HFF-Myc (cell line): ENCODE measurements around the gene TCFL5.

Source experiments
- DNase-seq: peaks from one replicate; pipeline ENCODE4 v3.0.0-alpha.2; 2011; ENCODE audit warnings: low read depth; ENCODE audit errors: extremely low read depth
- H3K4me3 ChIP-seq: replicated peaks from 2 replicates; pipeline ENCODE4 v1.5.1; 2011; ENCODE audit warnings: low read depth, mild to moderate bottlenecking, control low read depth, low read length
- TF ChIP-seq, protein P1 (sequence below): IDR thresholded peaks from 2 replicates; pipeline ENCODE4 v1.5.1; 2012; ENCODE audit warnings: mild to moderate bottlenecking, low read depth, low read length, control low read depth; ENCODE audit errors: missing control alignments

The TCFL5 gene

DNA sequence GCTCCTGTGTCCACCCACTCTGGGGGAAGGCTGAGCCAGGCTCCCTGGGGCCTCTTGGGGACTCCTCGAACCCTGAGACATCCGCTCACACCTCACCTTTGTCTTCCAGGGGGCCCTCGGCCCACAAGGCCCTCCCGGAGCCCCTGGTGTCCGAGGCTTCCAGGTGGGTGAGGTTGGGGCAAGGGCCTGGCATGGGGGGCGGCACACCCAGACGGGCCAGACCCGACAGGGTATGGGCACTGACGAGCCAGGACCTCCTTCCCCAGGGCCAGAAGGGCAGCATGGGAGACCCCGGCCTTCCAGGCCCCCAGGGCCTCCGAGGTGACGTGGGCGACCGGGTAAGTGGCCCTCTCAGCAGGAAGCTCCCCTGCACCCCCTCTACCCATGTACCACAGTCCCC lies 31.4 kb downstream of the TCFL5 start:
- H3K4me3 ChIP-seq: no peak overlapping the region
- DNase-seq: no peak
- TF ChIP-seq, protein P1, sequence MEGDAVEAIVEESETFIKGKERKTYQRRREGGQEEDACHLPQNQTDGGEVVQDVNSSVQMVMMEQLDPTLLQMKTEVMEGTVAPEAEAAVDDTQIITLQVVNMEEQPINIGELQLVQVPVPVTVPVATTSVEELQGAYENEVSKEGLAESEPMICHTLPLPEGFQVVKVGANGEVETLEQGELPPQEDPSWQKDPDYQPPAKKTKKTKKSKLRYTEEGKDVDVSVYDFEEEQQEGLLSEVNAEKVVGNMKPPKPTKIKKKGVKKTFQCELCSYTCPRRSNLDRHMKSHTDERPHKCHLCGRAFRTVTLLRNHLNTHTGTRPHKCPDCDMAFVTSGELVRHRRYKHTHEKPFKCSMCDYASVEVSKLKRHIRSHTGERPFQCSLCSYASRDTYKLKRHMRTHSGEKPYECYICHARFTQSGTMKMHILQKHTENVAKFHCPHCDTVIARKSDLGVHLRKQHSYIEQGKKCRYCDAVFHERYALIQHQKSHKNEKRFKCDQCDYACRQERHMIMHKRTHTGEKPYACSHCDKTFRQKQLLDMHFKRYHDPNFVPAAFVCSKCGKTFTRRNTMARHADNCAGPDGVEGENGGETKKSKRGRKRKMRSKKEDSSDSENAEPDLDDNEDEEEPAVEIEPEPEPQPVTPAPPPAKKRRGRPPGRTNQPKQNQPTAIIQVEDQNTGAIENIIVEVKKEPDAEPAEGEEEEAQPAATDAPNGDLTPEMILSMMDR: no peak

DNA sequence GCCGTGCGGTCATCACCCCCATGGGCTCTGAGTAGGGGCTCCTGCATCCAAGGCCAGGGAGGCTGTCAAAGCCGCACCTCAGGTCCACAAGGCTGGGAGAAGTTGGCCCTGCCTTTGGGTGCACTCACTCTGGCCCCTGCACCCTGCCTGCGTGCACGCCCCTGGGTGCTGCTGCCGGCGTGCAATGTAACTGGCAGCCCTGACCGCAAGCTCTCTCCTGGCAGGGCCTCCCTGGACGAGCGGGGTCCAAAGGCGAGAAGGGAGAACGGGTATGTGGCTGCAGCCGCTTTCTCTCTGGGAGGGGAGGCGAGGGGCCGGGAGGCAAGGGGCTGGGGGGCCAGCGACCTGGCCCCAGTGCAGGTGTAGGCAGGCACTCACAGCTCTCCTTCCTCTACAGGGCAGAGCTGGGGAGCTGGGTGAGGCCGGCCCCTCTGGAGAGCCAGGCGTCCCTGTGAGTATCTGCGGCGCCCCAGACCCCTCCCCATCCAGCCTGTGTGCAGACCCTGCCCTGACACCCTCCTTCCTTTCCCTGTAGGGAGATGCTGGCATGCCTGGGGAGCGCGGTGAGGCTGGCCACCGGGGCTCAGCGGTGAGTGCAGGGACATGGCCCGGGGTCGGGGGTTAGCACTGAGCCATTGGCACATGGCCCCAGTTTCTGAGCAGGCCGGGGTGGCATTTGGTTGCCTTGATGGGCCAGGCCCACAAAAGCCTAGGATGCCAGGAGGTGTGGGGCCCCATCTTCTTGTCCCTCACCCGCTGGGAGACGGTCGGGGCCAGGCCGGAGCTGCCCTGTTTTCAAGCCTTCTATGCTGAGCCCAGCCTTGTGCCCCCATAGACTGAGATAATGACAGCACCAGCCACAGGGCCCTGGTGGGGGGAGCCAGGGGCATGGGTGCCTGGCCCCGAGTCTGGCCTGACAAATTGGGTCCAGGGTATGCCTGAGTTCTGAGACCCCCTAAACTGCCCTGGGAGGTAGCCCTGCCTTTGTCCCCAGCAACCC lies 32.1 kb downstream of the TCFL5 start:
- DNase-seq: no peak
- H3K4me3 ChIP-seq: no peak overlapping the region
- TF ChIP-seq, protein P1: no peak

DNA sequence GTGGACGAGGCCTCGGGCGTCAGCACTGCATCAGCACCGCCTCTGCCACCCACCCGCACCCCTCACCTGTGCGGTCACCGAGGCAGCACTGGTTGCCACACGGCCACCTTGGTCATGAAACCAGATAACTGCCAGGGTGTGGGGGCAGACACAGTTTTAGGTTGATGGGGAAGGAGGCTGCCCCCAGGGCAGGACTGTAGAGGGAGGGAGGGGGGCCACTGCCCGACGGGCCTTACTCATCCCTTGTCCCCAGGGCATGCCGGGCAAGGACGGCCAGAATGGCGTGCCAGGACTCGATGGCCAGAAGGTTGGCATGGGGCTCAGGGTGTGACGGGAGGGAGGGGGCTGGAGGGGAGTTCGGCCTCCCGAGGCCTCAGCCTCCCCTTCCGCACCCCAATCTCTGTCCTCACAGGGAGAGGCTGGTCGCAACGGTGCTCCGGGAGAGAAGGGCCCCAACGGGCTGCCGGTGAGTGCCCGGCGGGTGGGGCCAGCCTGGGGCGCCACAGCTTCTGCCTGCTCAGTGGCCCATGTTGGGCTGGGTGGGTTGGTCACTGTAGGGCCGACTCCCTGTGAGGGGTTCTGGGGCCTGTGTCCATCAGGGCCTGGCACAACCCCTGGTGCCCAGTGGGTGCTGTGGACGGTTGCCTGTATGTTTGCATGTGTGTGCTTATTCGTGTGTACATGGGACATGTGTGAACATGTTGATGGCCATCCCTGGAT lies 33.0 kb downstream of the TCFL5 start:
- no peak overlapping the region for H3K4me3 ChIP-seq
- DNase-seq: no peak
- TF ChIP-seq, protein P1: no peak

DNA sequence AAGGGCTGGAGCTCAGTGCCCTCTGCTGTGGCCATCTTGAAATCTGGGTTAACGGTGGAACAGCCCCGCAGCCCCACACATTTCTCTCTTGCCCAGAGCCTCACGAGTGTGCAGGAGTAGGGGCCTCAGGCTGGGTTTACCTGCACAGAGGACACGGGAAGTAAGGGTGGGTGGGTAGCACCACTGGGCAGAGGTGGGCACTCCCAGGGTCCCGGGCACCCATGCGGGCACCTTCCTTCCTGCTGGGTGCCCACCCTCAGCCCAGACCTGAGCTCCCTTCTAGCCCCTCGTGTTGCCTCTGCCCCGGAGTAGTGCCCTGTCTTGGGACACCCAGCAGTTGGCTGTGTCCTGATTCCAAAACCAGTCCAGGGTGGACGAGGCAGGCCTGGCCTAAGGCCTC lies 33.6 kb downstream of the TCFL5 start:
- H3K4me3 ChIP-seq: no peak overlapping the region
- no peak for DNase-seq
- TF ChIP-seq, protein P1: no peak

DNA sequence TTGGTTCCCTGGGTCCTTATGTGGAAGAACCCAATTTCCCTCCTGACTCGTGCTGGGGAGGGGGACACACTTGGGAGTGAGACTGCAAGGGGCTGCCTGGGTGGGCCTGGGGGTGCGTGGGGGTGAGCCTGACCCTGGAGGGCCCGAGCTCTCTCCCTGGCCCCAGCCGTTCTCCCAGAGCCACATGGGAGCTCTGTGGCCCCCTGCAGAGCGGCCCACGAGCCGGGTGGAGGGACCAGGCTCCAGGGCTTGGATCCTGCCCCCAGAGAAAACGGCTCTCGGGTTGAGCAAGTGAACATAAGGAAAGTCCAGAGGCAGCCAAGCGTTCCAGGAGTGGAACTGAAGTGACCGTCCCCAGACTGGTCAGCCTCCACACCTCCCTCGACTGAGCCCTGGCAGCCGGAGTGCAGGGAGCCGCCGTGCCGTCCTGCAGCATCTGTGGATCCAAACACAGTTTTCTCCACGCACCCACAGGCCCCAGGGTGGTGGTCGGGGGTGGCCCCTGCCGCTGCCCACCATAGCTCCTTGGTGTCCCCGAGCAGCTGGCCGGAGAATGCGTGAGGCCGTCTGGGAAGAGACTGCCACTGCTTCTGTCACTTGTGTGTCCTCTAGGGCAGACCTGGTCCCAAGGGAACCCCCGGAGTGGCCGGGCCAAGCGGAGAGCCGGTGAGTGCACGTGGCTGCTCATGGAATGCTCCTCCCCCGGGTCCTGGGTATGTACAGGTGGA lies 34.1 kb downstream of the TCFL5 start:
- H3K4me3 ChIP-seq: no peak overlapping the region
- no peak for DNase-seq
- TF ChIP-seq, protein P1: no peak

DNA sequence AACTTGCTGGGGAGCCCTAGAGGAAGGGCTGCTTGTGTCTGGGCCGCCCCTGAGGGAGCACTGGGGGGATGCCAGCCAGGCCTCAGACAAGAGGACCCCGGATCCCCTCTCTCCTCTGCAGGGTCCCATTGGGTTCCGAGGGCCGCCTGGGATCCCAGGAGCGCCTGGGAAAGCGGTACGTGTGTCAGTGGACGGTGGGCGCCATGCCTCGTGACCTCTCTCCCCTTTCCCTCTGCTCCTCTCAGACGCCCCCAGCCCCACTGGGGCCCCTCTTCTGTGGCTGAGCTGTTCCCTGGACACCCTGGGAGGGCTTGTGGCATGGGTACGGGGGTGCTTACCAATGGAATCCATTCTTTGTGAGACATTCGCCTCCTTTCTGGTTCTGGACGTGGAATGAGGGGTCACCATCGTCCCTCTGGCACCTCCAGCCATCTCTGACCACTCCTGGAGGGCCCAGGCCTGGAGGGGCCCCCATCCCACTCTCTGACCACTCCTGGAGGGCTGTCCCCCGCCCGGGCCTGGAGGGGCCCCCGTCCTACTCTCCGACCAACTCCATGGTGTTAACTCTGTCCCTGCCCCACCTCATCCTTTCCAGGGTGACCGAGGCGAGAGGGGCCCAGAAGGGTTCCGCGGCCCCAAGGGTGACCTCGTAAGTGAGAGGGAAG lies 34.8 kb downstream of the TCFL5 start:
- no peak overlapping the region for H3K4me3 ChIP-seq
- no peak for DNase-seq
- TF ChIP-seq, protein P1: no peak
